Myocyte (in vitro differentiated cells): Measurements from ENCODE around the gene OMA1. TPM values are rescaled to one million over a fixed set of nuclear protein-coding genes. Genes with fewer than 3 reads are reported as not detected.
"Not testable (repeated sequence)": the region's sequence is repeated elsewhere in the genome, so short reads cannot be mapped to it uniquely, and the experiment has no call there.

Source experiments
- DNase-seq: peaks from one replicate; pipeline ENCODE4 v3.0.0-alpha.2; 2012; ENCODE audit warnings: low read depth
- total RNA-seq: library from RNA; depleted of rRNA; stranded (reverse); fragments of >200 nt; gene quantifications from 2 replicates; pipeline ENCODE4 v1.2.3, GENCODE V29; 2014

Gene OMA1
- total RNA-seq, 1 donor from 2014 or later, result 40.2 TPM

- DNase-seq, result no peak
Measured at GRCh38 chr1:58573705-58574591, 27.4 kb upstream of the OMA1 start.

GRCh38 chr1:58573138-58573537 is 26.6 kb upstream of the OMA1 start:
- no peak for DNase-seq

DNA sequence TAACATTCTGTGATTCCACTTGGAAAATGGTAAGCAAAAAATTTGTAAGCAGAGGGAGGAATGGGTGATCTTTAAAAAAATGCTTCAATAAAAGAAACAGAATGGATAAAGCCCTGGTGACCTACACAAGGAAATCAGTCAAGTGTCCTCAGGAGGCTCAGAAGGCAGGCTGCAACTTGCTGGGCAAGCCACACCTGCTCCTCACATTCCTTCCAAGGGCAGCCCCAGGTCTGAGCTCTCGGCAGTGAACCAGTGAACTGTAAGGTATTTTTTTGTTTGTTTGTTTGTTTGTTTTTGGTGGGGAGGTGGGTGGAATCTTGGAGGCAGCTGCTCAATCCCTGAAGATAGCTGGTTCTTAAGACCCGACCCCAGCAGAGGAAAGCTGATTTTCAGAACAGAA is 26.2 kb upstream of the OMA1 start:
- no peak for DNase-seq

- DNase-seq, result no peak
Measured at GRCh38 chr1:58571616-58572015, 25.1 kb upstream of the OMA1 start.

DNA sequence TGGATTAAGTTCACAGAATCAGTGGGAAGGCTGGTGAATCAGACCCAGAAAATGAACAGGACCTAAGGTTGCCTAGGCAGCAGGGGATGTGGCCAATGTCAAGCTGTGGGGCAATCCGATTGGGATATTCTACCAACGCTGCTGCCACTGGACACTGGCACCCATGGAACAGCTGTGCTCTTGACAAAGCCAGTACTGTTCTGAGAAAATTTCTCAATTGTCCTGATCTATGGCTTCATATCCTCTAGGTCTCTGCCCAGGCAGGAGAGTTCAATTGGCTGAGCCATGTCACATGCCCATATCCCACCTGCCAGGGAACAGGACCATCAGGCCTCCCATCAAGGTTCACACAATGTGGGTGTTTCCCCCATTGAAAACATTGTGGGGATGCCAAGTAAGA is 24.3 kb upstream of the OMA1 start:
- peak; percentile 32 for DNase-seq

DNA sequence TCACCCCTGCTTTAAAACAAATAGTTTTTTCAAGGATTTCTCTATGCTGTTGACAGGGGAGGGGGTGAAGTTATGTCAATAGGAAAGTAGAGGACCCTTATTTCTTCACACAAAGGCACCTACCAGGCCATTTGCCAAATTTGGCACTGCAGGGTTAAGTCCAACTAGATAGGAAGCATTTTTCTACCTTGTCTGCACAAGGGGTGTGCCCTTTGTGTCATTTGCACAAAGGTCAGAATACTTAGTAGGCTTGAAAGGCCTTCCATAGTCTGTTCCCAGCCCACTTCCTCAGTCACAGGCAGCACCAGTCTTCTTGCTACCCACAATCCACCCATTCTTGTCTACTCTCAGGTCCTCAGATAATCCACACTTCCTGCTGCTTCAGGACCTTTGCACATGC is 23.6 kb upstream of the OMA1 start:
- no peak for DNase-seq

DNA sequence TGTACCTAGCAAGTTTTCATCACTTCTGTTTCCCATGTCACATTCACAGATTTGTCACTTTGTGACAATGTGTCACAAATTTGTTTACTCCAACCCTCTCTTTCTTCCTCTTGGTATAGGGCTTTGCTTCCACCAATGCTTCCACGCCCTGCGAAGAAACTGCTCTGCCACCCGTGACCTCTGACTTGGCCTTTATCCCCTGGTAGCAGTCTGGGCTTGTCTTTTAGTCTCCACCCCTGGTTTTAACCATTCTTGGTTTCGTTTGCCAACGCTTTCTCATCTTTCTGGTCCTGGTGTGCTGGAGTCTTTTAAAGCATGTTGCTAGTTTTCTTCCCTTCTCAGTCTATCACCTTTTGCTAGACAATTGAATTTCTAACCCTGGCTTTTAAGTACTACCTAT is 22.4 kb upstream of the OMA1 start:
- no peak for DNase-seq

DNA sequence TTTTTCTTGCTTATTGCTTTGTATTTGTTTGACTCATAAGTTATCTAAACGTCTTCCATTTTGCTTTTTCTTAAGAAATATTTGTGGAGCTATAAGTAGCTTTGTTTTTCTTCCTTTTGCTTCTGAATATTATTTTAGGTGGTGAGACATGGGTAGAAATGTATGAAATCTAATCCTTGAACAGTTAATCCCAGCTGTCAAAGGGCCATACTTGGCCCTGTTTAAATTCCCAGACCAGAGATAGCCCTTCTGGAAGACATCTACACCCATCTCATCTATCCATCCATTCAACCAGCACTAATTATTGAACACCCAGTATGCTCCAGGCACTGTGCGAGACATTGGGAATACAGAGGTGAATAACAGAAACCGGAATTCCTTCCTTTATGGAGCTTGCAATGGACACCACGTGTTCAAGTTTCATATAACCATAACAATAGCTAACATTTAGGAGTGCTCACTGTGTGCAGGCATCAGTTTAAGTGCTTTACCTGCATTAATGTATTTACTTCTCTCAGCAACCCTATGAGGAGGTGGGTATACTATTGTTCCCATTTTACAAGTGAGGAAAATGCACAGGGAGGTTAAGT is 21.8 kb upstream of the OMA1 start:
- no peak for DNase-seq

- DNase-seq, result no peak
Measured at GRCh38 chr1:58566339-58566738, 19.8 kb upstream of the OMA1 start.

DNA sequence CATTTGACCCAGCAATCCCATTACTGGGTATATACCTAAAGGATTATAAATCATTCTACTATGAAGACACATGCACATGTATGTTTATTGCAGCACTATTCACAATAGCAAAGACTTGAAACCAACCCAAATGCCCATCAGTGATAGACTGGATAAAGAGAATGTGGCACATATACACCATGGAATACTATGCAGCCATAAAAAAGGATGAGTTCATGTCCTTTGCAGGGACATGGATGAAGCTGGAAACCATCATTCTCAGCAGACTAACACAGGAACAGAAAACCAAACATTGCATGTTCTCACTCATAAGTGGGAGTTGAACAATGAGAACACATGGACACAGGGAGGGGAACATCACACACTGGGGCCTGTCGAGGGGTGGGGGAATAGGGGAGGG is 17.2 kb upstream of the OMA1 start:
- DNase-seq, result not testable (repeated sequence)

- no peak for DNase-seq
Measured at GRCh38 chr1:58561633-58562032, 15.1 kb upstream of the OMA1 start.

DNA sequence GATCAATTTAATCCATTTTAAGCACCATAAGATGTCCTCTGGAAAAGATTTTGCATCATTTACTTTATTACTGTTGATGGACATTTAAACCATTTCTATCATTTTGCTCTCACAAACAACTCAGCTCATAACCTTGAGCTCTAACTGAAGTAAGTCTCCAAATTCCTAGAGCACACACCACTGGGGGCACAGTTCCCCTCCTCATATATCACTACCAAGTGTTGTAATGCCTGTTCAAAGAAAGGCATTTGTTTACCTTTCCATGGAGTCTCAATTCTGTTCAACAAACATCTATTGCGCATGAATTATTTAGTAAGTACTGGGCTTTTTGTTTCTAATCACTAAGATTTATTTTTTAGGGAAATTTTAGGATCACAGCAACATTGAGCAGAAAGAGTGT is 8.9 kb upstream of the OMA1 start:
- no peak for DNase-seq

DNA sequence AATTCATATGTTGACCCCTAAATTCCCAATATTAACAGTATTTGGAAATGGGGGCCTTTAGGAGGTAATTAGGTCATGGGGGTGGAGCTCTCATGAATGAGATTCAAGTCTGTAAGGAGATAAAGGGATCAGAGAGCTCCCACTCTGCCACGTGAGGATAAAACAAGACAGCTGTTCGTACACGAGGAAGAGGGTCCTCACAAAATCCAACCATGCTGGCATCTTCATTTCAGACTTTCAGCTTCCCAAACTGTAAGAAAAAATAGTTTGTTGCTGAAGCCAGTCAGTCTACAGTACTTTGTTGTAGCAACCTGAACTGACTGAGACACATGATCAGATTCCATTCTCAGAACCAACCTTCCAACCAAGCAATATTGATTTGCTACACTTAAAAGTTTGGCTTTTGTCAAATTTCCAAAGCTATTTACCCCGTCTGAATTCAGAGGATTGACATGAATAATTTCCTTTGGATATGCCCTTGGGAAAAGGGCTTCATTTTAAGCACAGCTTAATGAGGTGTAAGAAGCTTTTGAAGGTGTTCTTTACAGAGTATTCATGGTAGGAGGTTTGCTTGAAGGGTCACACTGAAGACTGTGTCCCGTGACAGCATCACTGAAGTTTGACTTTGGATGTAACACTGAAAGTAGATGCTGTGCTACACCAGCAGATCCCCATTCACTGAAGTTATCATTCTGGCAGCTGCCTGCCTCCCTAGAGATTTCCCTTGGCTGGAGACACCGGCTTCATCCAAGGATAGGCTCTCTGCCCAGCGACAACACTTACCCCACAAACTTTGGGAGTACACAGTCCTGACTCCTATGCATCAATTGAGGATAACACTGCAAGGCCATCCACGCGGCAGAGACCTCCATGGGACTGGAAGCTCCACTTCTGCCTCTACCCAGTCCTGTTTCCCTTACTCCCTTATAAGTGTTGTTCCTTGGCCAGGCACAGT is 4.9 kb upstream of the OMA1 start:
- peak; percentile 73 for DNase-seq

GRCh38 chr1:58549291-58549690 is 2.8 kb upstream of the OMA1 start:
- not testable (repeated sequence) for DNase-seq

DNA sequence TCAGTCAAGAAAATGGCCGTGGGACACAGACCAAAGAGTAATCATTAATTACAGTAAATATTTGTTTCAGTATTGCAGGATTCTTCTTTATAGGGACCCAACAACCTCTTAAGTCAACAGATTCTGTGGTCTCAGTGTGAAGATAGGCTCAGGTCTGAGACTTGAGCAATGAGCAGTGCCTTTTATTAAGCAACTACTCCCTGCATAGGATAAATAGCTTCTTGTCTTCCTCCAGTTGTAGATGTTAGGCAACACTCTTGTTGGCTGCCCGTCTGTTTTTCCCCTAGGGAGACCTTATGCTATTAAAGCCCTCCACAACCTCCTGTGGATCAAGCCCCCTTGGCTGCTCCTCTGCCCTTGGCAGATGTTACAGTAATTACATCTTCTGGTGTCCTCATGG is 1.8 kb upstream of the OMA1 start:
- DNase-seq, result no peak

- DNase-seq, result peak; percentile 87
Measured at GRCh38 chr1:58545591-58546519, 671 bp downstream of the OMA1 start.

- no peak for DNase-seq
Measured at GRCh38 chr1:58543260-58543659, 3.3 kb downstream of the OMA1 start.

- DNase-seq, result peak; percentile 12
Measured at GRCh38 chr1:58539553-58539952, 7.0 kb downstream of the OMA1 start.

GRCh38 chr1:58538821-58539220 is 7.7 kb downstream of the OMA1 start:
- no peak for DNase-seq

GRCh38 chr1:58531842-58532241 is 14.7 kb downstream of the OMA1 start:
- not testable (repeated sequence) for DNase-seq

GRCh38 chr1:58529284-58529683 is 17.2 kb downstream of the OMA1 start:
- no peak for DNase-seq
